Keratinocyte (primary cell): Measurements from ENCODE around the gene TMEM245. TPM values are rescaled to one million over a fixed set of nuclear protein-coding genes. Genes with fewer than 3 reads are reported as not detected.

ENCODE experiments used
- DNase-seq: peaks from one replicate; pipeline ENCODE4 v3.0.0-alpha.2; 2011; ENCODE audit warnings: low read depth, missing footprints, low spot score
- FAIRE-seq: peaks from 2 replicates; lab custom pipeline; 2011; peaks lifted over from hg19 to GRCh38; lab: Jason Lieb, UNC
- H2AFZ ChIP-seq: 2 replicates; pipeline ENCODE4 v1.6.0; 2012; ENCODE audit warnings: low read length, control low read depth, inconsistent platforms; ENCODE audit not compliant: control insufficient read depth
- H3K27ac ChIP-seq: 2 replicates; pipeline ENCODE4 v1.5.1; 2011; ENCODE audit warnings: low read length; ENCODE audit not compliant: control insufficient read depth, insufficient read depth
- H3K27me3 ChIP-seq: 3 replicates; pipeline ENCODE4 v1.6.0; 2011; ENCODE audit warnings: low read length; ENCODE audit not compliant: control insufficient read depth, insufficient read depth; ENCODE audit errors: extremely low read depth
- H3K36me3 ChIP-seq, 2 experiments: 2 replicates in 1 of 2; 3 replicates in 1 of 2; pipeline ENCODE4 v1.5.1; 2011; ENCODE audit warnings: low read length in 2 of 2, mild to moderate bottlenecking in 1 of 2; ENCODE audit not compliant: control insufficient read depth in 2 of 2, insufficient read depth in 2 of 2; ENCODE audit errors: extremely low read depth in 1 of 2
- H3K4me1 ChIP-seq: 3 replicates; pipeline ENCODE4 v1.5.1; 2011; ENCODE audit warnings: low read length; ENCODE audit not compliant: control insufficient read depth, insufficient read depth; ENCODE audit errors: extremely low read depth
- H3K4me2 ChIP-seq: 3 replicates; pipeline ENCODE4 v1.6.0; 2011; ENCODE audit warnings: low read depth, low read length; ENCODE audit not compliant: control insufficient read depth, insufficient read depth; ENCODE audit errors: extremely low read depth
- H3K4me3 ChIP-seq, 3 experiments: fragments of 200-600 bp in 1 of 3; sonication (generic) in 1 of 3; 2 replicates in 2 of 3; 3 replicates in 1 of 3; pipeline ENCODE4 v1.5.1; 2011 to 2016; ENCODE audit warnings: low read length in 3 of 3, mild to moderate bottlenecking in 3 of 3, control low read depth in 2 of 3, inconsistent platforms in 1 of 3, low read depth in 1 of 3, mixed read lengths in 1 of 3, mixed run types in 1 of 3, moderate library complexity in 1 of 3; ENCODE audit not compliant: control insufficient read depth in 2 of 3, insufficient read depth in 2 of 3; ENCODE audit errors: extremely low read depth in 1 of 3
- H3K79me2 ChIP-seq: 2 replicates; pipeline ENCODE4 v1.6.0; 2012; ENCODE audit warnings: low read length; ENCODE audit not compliant: control insufficient read depth, insufficient read depth
- H3K9ac ChIP-seq: 3 replicates; pipeline ENCODE4 v1.6.0; 2011; ENCODE audit warnings: low read length; ENCODE audit not compliant: control insufficient read depth, insufficient read depth; ENCODE audit errors: extremely low read depth
- H3K9me1 ChIP-seq: 3 replicates; pipeline ENCODE4 v1.6.0; 2011; ENCODE audit warnings: low read length; ENCODE audit not compliant: control insufficient read depth, insufficient read depth; ENCODE audit errors: extremely low read depth
- H3K9me3 ChIP-seq: 2 replicates; pipeline ENCODE4 v1.5.1; 2012; ENCODE audit warnings: low read depth, low read length; ENCODE audit not compliant: control insufficient read depth
- H4K20me1 ChIP-seq: 3 replicates; pipeline ENCODE4 v1.6.0; 2011; ENCODE audit warnings: low read length; ENCODE audit not compliant: control insufficient read depth, insufficient read depth; ENCODE audit errors: extremely low read depth
- CTCF ChIP-seq, 3 experiments: IDR thresholded peaks in 1 of 3; conservative IDR thresholded peaks in 1 of 3; optimal IDR thresholded peaks in 1 of 3; 2 replicates in 2 of 3; 3 replicates in 1 of 3; pipeline versions ENCODE3 to v1.5.1; 2011; ENCODE audit warnings: low read length in 3 of 3, mild to moderate bottlenecking in 3 of 3, moderate library complexity in 2 of 3, control low read depth in 1 of 3, inconsistent platforms in 1 of 3; ENCODE audit not compliant: insufficient read depth in 2 of 3; ENCODE audit errors: extremely low read depth in 1 of 3
- EZH2 ChIP-seq: IDR thresholded peaks from one replicate; pipeline ENCODE4 v1.6.1; 2012; ENCODE audit warnings: inconsistent platforms, mild to moderate bottlenecking, low read length, moderate library complexity
- dilution Hi-C: fragments of 300-500 bp; cut with MboI; formaldehyde crosslinking; loops from one replicate; pipeline ENCODE4 v1.7.0; 2020; ENCODE audit warnings: low sequenced_read_pairs; ENCODE audit not compliant: extremely low pct_ligation_motif_present
- polyA plus RNA-seq, 5 experiments: library from polyadenylated mRNA; depleted of rRNA in 3 of 5; stranded (reverse) in 3 of 5; stranded (forward) in 1 of 5; unstranded in 1 of 5; fragments of >200 nt; gene quantifications; 1 replicate in 1 of 5; 2 replicates in 3 of 5; 3 replicates in 1 of 5; pipeline versions ENCODE4 v1.2.1 to v1.2.3, GENCODE V29; 2011 to 2012; ENCODE audit warnings: missing spikeins in 2 of 5, low read depth in 1 of 5, low replicate concordance in 1 of 5

Gene TMEM245
- polyA plus RNA-seq, 1 donor (not counting 4 experiments of a cell fraction or from before 2014, with no cell fraction given), result 40.0 TPM

- Histone ChIP-seq H3K9me3 (no peaks in the 10 kb centered on the region), H3K36me3 (peaks cover 0 to 3% of the 10 kb centered on the region in 2 experiments), H4K20me1 (peaks cover 7% of the 10 kb centered on the region), H3K9me1 (no peaks in the 10 kb centered on the region), H3K4me2 (no peak overlapping the region), H2AFZ (peak overlapping the region; percentile 19), H3K79me2 (peaks cover 33% of the 10 kb centered on the region), H3K9ac (no peak overlapping the region), H3K4me3 (no peak overlapping the region), H3K27me3 (no peaks in the 10 kb centered on the region), H3K27ac (no peak overlapping the region), H3K4me1 (peaks cover 24% of the 10 kb centered on the region)
- DNase-seq (no peak), FAIRE-seq (no peak)
- TF ChIP-seq CTCF (optimal IDR thresholded peaks at IDR 0.05 in 1 of 3, IDR thresholded peaks at IDR 0.05 in 1 of 3, conservative IDR thresholded peaks at IDR 0.05 in 1 of 3; ENCODE audit: extremely low read depth in 1 of 3, insufficient read depth in 2 of 3, low read length in 3 of 3) (no peak), EZH2 (no peak)
- dilution Hi-C loops, result loop anchor here (10.0 kb wide), 1 partner anchor 63 kb away; no protein-coding TSS in a partner anchor
Measured at GRCh38 chr9:109121232-109121796, 1.6 kb upstream of the TMEM245 start.

DNA sequence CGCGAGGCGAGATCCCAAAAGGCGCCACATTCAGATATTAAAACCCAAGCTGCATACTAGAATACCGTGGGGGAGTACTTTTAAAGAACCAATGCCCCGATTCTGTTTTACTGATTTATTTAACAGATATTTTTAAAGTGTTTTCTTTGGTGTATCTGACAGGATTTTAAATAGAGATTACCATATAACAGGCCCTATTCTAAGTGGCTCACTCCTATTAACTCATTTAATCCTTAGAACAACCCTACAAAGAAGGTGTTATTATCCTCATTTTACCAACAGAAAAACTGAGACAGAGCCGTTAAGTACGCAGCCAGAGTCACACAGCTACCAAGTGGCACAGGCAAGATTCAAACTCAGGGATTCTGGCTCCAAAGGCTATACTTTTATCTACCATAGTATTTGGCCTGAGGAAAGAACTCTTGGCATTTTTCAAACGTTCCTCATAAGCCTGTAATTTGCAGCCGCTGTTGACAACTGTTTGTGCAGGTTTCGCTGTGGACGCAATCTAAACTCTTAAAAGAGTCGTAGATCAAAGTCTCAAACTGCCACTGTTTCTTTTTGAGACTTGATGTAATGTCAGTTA is 550 bp upstream of the TMEM245 start:
- peaks cover 44% of the 10 kb centered on the region for H3K79me2 ChIP-seq
- H4K20me1 ChIP-seq, result peaks cover 7% of the 10 kb centered on the region
- H2AFZ ChIP-seq, result peak overlapping the region; percentile 87
- no peak for TF ChIP-seq CTCF (optimal IDR thresholded peaks at IDR 0.05 in 1 of 3, IDR thresholded peaks at IDR 0.05 in 1 of 3, conservative IDR thresholded peaks at IDR 0.05 in 1 of 3; ENCODE audit: extremely low read depth in 1 of 3, insufficient read depth in 2 of 3, low read length in 3 of 3)
- no peak for TF ChIP-seq EZH2
- peaks cover 0 to 5% of the 10 kb centered on the region in 2 experiments for H3K36me3 ChIP-seq
- no peak for FAIRE-seq
- peak overlapping the region; percentile 67 for H3K27ac ChIP-seq
- dilution Hi-C loops, result loop anchor here (10.0 kb wide), 1 partner anchor 65 kb away; no protein-coding TSS in a partner anchor
- no peaks in the 10 kb centered on the region for H3K27me3 ChIP-seq
- peak overlapping the region; percentile 92 for H3K9ac ChIP-seq
- no peak for DNase-seq
- H3K9me3 ChIP-seq, result no peaks in the 10 kb centered on the region
- peak overlapping the region in 2 of 3 experiments; percentile 57 to 89 for H3K4me3 ChIP-seq
- H3K4me1 ChIP-seq, result peaks cover 30% of the 10 kb centered on the region
- H3K4me2 ChIP-seq, result peak overlapping the region; percentile 99
- no peaks in the 10 kb centered on the region for H3K9me1 ChIP-seq
